SH-SY5Y (cell line): ENCODE data around the gene ZNF212.

Source experiments
- GATA2 ChIP-seq: IDR thresholded peaks from 2 replicates; pipeline ENCODE4 v1.6.1; 2011; ENCODE audit warnings: mild to moderate bottlenecking, low read depth, low read length
- GATA3 ChIP-seq: IDR thresholded peaks from 2 replicates; pipeline ENCODE4 v1.6.1; 2011; ENCODE audit warnings: low read depth, mild to moderate bottlenecking, low read length, moderate library complexity

The ZNF212 gene

DNA sequence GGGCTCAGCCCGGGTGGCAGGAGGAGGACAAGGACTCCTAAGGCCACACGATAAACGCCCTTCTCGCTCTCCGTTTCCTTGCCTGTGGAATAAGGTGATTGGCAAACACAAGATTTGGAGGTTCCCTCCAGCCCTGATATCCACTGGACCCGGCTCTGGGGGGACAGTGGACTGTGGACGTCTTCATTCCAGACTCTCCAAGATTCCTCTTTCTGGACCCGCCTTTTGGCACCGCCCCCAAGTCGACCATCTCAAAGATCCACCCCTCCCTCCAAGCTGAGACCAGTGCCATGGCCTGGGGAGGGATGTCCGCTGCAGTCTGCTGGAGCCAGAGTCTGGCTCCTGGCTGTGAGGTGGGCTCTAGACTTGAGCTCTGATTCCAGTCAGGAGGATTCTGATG is 46.2 kb downstream of the ZNF212 start:
- TF ChIP-seq GATA2 (no peak), GATA3 (no peak)

DNA sequence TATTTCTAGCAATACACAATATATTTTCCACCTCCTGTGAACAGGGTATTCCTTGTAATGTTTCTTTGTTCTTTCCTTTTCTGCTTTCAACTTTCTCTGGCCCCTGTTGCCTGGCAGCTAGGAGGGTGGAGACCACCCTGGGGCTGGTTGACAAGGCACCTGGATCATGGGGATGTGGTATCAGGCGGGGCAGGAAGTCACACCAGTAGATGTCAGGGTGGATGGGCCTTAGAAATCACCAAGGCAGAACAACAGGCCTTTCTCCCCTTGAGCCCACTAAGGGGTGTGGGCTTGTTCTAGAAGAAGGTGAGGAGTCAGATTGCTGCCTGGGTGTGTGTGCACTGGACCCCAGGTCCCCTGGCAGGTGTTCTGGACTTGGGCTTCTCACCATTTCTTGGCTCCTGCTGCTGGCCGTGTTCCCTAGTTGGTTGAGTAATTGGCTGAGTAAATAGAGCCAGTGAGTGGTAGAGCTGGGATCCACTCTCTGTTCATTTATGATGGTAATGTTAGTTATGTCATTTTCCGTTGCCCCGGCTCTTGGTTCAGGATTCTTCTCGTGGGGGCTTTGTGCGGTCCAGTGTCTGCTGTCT is 47.5 kb downstream of the ZNF212 start:
- no peak for TF ChIP-seq GATA3

DNA sequence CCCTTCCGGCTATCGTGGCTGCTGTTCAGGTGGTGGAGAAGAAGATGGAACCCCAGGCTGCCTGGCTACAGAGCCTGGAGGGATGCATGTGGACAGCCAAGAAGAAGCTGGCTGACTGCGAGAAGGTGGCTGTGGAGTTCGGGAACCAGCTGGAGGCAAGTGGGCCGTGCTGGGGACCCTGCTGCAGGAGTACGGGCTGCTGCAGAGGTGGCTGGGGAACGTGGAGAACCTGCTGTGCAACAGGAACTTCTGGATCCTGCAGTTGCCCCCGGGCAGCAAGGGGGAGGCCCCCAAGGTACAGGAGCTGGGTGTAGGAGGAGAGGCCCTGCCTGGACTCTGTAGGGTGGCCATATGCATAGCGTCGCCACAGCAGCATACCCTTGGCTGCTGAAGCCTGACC is 48.2 kb downstream of the ZNF212 start:
- TF ChIP-seq GATA2 (no peak), GATA3 (no peak)

DNA sequence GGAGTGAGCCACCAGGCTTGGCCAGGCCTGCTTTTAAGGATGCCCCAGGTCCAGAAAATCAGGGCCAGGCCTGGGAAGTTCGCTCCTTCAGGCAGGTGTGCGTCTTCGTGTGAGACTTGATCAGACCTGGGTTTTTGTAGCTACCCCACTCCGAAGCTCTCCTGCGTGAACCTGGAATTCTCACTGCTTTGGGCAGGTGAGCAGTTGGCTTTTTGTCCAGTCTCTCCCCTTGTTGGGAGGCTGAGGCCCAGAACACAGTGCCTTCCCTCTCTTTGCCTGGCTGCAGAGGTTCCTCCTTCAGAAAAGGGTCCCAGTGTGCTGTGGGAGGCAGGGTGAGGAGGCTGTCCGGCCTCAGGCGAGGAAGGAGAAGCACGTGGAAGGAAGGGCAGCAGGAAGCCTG is 49.8 kb downstream of the ZNF212 start:
- TF ChIP-seq GATA2 (no peak), GATA3 (no peak)

DNA sequence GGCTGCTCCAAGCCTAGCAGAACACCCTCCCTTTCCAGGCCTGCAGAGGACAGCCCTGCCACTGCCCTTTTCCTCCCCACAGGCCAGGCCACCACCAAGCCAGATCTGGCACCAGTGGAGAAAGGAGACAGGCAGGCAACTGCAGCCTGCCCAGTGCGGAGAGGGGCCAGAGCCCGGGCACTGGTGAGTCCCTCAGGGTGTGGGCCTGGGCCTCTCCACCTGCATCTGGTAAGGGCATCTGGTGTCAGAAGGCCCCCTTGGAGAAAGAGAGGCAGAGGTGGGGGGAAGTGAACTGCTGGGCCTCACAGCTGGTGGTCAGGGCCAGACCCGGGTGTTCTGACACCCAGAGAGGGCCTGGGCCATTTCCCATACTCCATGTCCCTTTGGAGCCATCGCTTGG is 50.4 kb downstream of the ZNF212 start:
- no peak for TF ChIP-seq GATA3
- TF ChIP-seq GATA2, result no peak

DNA sequence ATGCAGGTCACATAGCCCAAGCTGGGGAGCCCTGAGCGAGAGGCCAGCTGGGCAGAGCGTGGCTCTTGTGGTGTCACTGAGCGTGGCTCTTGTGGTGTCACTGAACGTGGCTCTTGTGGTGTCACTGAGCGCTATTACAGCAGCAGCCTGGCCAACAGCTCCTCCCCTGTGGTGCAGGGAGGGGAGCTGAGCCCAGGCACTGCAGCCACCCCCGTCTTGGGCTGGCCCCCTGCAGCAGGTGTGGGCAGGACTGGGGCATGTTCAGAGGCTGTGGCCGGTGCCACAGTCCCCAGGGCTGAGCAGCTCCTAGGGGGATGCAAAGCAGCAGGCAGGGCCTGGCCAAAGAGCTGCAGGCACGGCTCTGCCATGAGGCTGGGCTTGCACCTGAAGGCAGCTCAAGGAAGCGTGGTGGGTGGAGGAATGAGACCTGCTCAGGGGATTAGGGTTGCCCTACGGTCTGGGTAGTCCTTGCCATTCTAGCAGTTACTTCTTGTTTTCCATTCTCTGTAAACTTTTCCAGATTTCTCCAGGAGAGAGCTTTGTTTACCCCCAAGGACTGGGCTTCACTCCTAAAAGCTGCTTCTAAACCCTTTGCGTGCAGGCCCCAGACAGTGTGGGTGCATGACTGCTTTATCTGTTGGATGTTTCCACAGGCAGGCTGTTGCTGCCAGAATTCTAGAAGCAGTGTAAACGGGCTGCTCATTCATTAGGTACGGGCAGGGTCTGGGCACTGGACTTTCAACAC is 51.8 kb downstream of the ZNF212 start:
- no peak for TF ChIP-seq GATA3

DNA sequence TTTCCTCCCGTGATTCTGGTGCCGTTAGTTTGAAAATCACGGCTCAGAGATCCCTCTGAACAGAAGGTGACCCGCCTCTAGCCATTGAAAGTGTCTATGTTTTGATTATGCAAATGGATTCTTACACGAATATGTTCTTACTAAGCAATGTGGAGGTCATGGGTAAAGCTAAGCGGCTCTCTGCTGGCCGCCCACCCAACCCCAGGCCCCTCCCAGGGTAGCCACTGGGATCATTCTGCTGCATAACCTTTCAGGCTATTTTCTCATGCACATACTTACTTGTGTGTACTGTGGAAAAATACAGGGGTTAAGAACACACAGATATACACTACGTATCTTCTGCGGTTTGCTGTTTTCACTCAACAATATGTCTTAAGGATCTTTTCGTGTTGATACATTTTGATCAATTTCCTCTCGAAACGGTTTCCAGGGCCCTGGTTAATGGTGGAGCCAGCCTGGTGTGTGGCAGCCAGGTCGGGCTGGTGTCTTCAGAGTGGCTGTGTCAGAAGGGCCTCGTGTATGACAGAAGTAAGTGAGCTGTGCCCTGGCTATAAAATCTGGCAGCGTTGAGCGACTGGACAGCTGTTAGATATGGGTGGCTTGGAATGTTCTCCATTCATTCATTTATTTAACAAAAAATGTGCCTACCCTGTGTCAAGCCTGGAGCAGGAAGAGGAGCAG is 52.5 kb downstream of the ZNF212 start:
- no peak for TF ChIP-seq GATA2
- no peak for TF ChIP-seq GATA3

DNA sequence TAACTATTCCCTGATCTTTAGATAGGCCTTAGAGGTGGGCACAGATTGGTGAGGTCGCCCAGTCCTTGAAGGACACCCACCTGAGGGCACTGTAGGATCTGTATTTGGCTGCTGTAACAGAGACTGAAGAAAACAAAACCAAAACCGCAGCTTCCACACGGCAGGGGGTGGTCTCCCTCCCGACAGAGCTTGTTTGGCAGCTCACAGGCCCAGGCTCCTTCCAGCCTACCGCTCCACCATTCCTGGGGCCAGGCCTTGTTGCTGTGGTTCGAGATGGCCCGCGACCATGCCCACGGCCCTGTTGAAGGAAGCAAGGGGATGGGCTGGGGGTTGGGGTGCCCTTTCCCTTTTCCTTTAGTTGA is 53.0 kb downstream of the ZNF212 start:
- TF ChIP-seq GATA3, result no peak
- no peak for TF ChIP-seq GATA2

DNA sequence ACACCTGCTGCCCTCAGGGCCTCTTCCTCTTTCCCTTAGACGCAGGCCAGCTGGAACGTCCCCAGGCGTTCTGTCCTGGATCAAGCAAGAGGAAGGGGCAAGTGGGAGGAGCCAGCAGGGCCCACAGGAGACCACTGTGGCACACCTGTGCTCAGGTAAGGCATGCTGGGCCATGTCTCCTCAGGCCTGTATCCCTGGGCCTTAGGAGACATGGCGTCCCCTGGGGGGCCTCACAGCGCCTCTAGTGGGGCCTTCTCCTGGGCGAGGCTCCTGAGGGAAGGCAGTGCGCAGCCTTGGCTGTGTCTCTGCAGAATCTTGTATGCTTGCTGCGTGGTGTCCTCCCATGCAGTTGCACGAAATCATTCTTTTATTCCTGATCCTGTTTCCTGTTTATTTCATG is 53.9 kb downstream of the ZNF212 start:
- TF ChIP-seq GATA2 (no peak), GATA3 (no peak)

DNA sequence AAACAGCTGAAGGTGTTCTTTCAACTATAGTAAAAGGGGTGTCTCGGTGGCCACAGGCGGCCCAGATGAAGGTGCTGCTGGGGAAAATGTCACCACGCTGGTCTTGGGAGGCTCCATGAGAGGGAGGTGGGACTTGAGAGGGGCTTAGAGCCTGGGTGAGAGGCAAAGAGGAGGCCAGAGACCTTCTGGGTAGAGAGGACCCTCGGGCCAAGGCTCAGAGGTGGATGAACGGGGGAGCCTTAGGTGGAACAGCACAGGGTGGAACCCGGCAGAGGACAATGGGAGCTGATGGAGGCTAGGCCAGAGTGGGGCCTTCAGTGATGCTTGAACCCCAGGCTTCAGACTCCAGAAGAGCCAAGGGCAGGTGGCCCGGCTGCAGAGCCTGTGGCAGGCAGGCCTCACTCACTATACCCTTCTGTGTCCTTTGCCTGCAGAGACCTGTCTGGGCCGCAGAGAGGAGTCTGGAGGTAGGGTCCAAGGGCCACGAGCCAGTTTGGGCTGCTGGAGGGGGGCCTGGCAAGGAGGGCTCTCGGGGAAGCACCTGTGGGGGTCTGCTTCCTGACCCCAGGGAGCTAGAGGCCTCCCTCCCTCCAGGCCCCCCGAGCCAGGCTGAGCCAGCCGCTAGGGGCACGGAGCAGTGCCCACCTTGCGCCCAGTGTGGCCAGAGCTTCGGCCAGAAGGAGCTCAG is 54.6 kb downstream of the ZNF212 start:
- no peak for TF ChIP-seq GATA2
- no peak for TF ChIP-seq GATA3

DNA sequence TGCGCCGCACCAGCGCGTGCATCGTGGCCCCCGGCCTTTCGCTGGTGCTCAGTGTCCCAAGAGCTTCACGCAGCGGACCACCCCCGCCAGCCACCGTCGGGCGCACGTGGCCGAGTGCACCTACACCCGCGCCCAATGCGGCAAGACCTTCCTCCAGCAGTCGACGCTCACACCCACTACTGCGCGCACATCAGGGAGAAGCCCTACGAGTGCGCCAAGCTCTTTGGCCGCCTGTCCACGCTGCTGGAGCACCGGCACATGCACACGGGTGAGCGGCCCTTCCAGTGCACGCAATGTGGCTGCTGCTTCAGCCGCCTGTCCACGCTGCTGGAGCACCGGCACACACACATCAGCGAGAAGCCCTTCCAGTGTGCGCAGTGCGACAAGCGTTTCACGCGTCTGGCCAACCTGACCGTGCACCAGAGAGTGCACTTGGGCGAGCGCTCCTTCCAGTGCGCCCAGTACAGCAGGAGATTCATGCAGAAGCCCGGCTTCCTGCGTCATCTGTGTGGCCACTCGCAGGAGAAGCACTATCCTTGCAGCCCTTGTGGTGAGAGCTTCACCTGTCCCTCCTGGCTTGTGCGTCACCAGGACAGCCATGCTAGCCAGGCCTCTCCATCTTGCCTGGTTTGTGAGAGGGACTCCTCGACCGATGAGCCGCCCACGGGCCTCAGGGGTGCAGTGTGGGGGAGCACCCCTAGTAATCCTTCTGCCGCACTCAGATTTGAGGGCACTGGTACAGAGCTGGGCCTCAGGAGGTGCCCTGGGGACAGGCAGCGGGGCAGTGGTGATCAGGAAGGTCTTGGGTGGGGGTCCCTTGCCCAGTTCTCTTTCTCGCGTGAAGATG is 55.4 kb downstream of the ZNF212 start:
- TF ChIP-seq GATA3 (no peak), GATA2 (no peak)

DNA sequence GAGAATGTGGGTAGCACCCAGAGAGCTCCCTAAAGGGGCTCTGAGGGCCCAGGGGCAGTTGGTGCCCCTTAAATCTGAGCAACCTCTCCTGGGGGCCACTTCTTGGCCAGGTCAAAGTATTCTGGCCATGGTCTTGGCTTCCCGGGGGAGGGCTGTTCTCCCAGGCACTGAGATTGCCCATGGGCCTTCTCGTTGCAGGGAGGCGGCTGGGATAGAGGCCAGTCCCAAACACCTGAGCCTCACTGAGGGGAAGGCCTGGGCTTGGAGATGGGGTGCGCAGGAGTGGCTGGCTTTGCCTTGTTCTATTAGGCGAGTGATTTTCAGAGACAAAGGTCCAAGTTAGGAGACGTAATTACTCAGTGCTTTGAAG is 56.0 kb downstream of the ZNF212 start:
- TF ChIP-seq GATA2, result no peak
- no peak for TF ChIP-seq GATA3

DNA sequence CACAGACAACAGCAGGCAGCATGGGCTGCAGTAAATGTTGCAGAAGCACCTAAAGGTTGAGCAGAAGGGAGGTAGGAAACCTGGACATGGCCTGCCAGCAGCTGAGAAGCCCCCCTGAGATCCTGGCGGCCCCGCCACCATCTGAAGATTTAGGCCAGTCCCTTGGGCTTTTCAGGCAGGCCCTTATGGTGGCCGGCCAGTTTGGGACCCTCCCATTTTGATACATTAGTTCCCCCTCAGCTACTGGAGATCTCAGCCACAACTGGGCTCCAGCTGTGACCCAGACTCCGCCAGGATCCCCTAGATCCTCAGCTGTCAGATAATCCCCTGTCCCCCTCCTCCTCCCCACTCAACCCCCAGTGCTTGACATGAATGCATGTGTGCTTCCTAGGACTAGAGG is 56.9 kb downstream of the ZNF212 start:
- no peak for TF ChIP-seq GATA3
- TF ChIP-seq GATA2, result no peak

DNA sequence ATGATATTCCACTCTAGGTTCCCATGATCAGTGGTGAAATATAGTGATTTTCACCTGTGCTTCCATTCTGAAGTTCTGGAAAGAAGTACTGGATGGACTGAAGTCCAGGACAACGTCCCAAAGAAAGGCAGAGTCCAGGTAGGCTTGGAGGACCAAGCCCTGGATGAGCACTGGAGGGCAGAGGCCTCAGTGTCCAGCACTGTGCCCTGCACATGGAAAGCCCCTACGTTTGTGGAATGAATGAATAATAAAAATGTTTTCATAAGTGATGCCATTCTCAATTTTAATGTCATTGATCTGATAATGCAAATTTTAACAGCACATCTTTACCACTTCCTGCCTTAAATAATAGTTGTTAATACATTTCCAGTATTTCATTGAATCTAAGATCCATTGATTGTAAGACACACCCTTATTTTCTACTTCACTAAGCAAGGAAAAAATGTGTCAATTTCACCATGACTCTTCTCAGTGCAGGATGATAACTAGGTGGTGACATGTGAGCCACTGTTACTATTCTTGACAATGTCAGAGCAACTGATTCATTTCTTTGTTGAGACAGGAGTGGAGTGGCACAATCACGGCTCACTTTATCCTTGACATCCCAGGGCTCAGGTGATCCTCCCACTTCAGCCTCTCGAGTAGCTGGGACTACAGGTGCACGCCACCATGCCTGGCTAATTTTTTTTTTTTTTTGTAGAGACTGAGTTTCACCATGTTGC is 57.7 kb downstream of the ZNF212 start:
- TF ChIP-seq GATA3, result no peak
- no peak for TF ChIP-seq GATA2

DNA sequence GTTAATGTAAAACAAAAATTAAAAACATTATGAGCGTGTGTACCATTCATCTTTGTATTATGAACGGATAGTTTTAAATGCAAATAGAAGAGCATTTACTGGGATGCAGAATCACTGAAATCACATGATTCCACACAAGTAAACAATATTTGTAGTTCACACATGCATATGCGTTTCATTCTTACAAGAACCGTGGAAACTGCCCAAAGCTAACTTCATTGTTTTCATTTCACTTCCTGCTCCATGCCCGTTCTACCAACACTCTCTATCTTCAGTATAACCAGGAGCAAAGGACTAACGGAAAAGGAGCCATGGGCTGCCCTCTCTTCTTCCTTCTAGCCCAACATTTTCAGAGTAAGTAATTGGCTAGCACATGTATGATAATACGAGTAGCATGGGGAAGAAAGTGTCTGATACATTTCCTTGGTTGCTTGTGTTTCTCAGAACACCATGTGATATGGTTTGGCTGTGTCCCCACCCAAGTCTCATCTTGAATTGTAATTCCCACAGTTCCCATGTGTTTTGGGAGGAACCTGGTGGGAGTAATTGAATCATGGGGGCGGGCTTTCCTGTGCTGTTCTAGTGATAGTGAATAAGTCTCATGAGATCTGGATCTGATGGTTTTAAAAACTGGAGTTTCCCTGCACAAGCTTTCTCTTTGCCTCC is 61.3 kb downstream of the ZNF212 start:
- TF ChIP-seq GATA2 (no peak), GATA3 (no peak)
